Muscle layer of duodenum (tissue), 2 donors: ENCODE results near the gene MFRP.

Experiments used
- H3K27ac ChIP-seq: one replicate; pipeline ENCODE4 v1.7.0; 2013; ENCODE audit warnings: mild to moderate bottlenecking, low read length
- H3K27me3 ChIP-seq: one replicate; pipeline ENCODE4 v1.7.0; 2013; ENCODE audit warnings: low read depth, mild to moderate bottlenecking, control low read depth, low read length
- H3K36me3 ChIP-seq, 2 donors: one replicate each; pipeline ENCODE4 v1.7.0; 2013; ENCODE audit warnings: low read length in 2 of 2, control low read depth in 1 of 2, mild to moderate bottlenecking in 1 of 2; ENCODE audit not compliant: insufficient read depth in 2 of 2, control insufficient read depth in 1 of 2
- H3K4me1 ChIP-seq, 2 donors: one replicate each; pipeline ENCODE4 v1.7.0; 2013; ENCODE audit warnings: low read length in 2 of 2, mild to moderate bottlenecking in 2 of 2, control low read depth in 1 of 2, moderate library complexity in 1 of 2; ENCODE audit not compliant: insufficient read depth in 2 of 2, control insufficient read depth in 1 of 2
- H3K4me3 ChIP-seq, 2 donors: one replicate each; pipeline ENCODE4 v1.7.0; 2013; ENCODE audit warnings: low read length in 2 of 2, low read depth in 1 of 2, mild to moderate bottlenecking in 1 of 2
- H3K9me3 ChIP-seq, 2 donors: one replicate each; pipeline ENCODE4 v1.7.0; 2013; ENCODE audit warnings: low read length in 2 of 2, control low read depth in 1 of 2, mild to moderate bottlenecking in 1 of 2; ENCODE audit not compliant: control insufficient read depth in 1 of 2
- donor health status: healthy.

MFRP gene

GRCh38 chr11:119317592-119318239, 28.8 kb downstream of the MFRP start:
- peaks cover 21% of the 10 kb centered on the region for H3K27me3 ChIP-seq
- H3K4me3 ChIP-seq, result peak overlapping the region; percentile 30 to 42
- peaks cover 13 to 65% of the 10 kb centered on the region in 2 donors for H3K4me1 ChIP-seq

GRCh38 chr11:119316729-119317591, 29.5 kb downstream of the MFRP start, which contains the start of gene MCAM:
Gene MCAM, minus strand, starts transcription at chr11:119317130. Its CDS starts 29 bp downstream, at chr11:119317101.
- peaks cover 4 to 21% of the 10 kb centered on the region in 2 donors for H3K36me3 ChIP-seq
- H3K4me1 ChIP-seq, result peaks cover 13 to 58% of the 10 kb centered on the region in 2 donors
- peak within 1 kb of the TSS; percentile 94 for H3K27ac ChIP-seq
- peak within 1 kb of the TSS; percentile 74 to 83 for H3K4me3 ChIP-seq
- H3K9me3 ChIP-seq, result no peaks in the 10 kb centered on the region
- H3K27me3 ChIP-seq, result peaks cover 21% of the 10 kb centered on the region

More at GRCh38 chr11:119317592-119318239, 28.8 kb downstream of the MFRP start:
- Histone ChIP-seq H3K36me3 (peaks cover 0 to 13% of the 10 kb centered on the region in 2 donors), H3K27ac (peak overlapping the region; percentile 94), H3K9me3 (no peaks in the 10 kb centered on the region)

- H3K27me3 ChIP-seq, result peaks cover 21% of the 10 kb centered on the region
- peak overlapping the region; percentile 87 for H3K27ac ChIP-seq
- H3K4me1 ChIP-seq, result peaks cover 13 to 51% of the 10 kb centered on the region in 2 donors
- no peaks in the 10 kb centered on the region for H3K9me3 ChIP-seq
- H3K4me3 ChIP-seq, result peak overlapping the region; percentile 74 to 83
- peaks cover 5 to 28% of the 10 kb centered on the region in 2 donors for H3K36me3 ChIP-seq
Observed at GRCh38 chr11:119316016-119316728, 30.3 kb downstream of the MFRP start.

GRCh38 chr11:119315131-119316015, 31.1 kb downstream of the MFRP start:
- H3K27me3 ChIP-seq, result peaks cover 18% of the 10 kb centered on the region
- H3K4me1 ChIP-seq, result peaks cover 13 to 51% of the 10 kb centered on the region in 2 donors
- no peaks in the 10 kb centered on the region for H3K9me3 ChIP-seq
- peak overlapping the region; percentile 87 for H3K27ac ChIP-seq
- H3K4me3 ChIP-seq, result peak overlapping the region; percentile 74 to 83
- H3K36me3 ChIP-seq, result peaks cover 5 to 36% of the 10 kb centered on the region in 2 donors

GRCh38 chr11:119314726-119315125, 31.8 kb downstream of the MFRP start:
- Histone ChIP-seq H3K36me3 (peaks cover 5 to 42% of the 10 kb centered on the region in 2 donors), H3K27me3 (peaks cover 17% of the 10 kb centered on the region), H3K4me3 (peak overlapping the region; percentile 74 to 83), H3K27ac (no peak overlapping the region), H3K9me3 (no peaks in the 10 kb centered on the region), H3K4me1 (peaks cover 8 to 46% of the 10 kb centered on the region in 2 donors)

- peaks cover 5 to 62% of the 10 kb centered on the region in 2 donors for H3K36me3 ChIP-seq
Observed at GRCh38 chr11:119310682-119311052, 35.8 kb downstream of the MFRP start.

GRCh38 chr11:119309953-119310681, 36.4 kb downstream of the MFRP start:
- Histone ChIP-seq H3K36me3 (peaks cover 5 to 67% of the 10 kb centered on the region in 2 donors), H3K4me1 (peaks cover 0 to 23% of the 10 kb centered on the region in 2 donors), H3K4me3 (no peak overlapping the region), H3K27ac (no peak overlapping the region), H3K27me3 (no peaks in the 10 kb centered on the region), H3K9me3 (no peaks in the 10 kb centered on the region)

More at GRCh38 chr11:119310682-119311052, 35.8 kb downstream of the MFRP start:
- Histone ChIP-seq H3K4me1 (peaks cover 0 to 23% of the 10 kb centered on the region in 2 donors), H3K27ac (no peak overlapping the region), H3K4me3 (no peak overlapping the region), H3K9me3 (no peaks in the 10 kb centered on the region), H3K27me3 (peaks cover 5% of the 10 kb centered on the region)

GRCh38 chr11:119309411-119309810, 37.1 kb downstream of the MFRP start:
- Histone ChIP-seq H3K4me3 (no peak overlapping the region), H3K36me3 (peaks cover 5 to 65% of the 10 kb centered on the region in 2 donors), H3K9me3 (no peaks in the 10 kb centered on the region), H3K4me1 (peaks cover 0 to 18% of the 10 kb centered on the region in 2 donors), H3K27ac (no peak overlapping the region), H3K27me3 (no peaks in the 10 kb centered on the region)

GRCh38 chr11:119307974-119308373, 38.5 kb downstream of the MFRP start:
- Histone ChIP-seq H3K27me3 (no peaks in the 10 kb centered on the region), H3K9me3 (no peaks in the 10 kb centered on the region), H3K4me3 (no peak overlapping the region), H3K4me1 (peaks cover 0 to 7% of the 10 kb centered on the region in 2 donors), H3K36me3 (peaks cover 19 to 69% of the 10 kb centered on the region in 2 donors), H3K27ac (no peak overlapping the region)

- Histone ChIP-seq H3K27ac (no peak overlapping the region), H3K4me1 (peaks cover 0 to 7% of the 10 kb centered on the region in 2 donors), H3K36me3 (peaks cover 23 to 67% of the 10 kb centered on the region in 2 donors), H3K9me3 (no peaks in the 10 kb centered on the region), H3K4me3 (no peak overlapping the region), H3K27me3 (no peaks in the 10 kb centered on the region)
Observed at GRCh38 chr11:119307219-119307618, 39.3 kb downstream of the MFRP start.
